Endometrium (tissue), 2 donors: Measurements from ENCODE around the gene SIN3A.
A peak's percentile ranks its signal among the peaks of the same experiment; 100 is the strongest.
"Not testable (repeated sequence)": the region's sequence is repeated elsewhere in the genome, so short reads cannot be mapped to it uniquely, and the experiment has no call there.

Experiments
- FAIRE-seq: peaks from 2 replicates; lab custom pipeline; 2012; peaks lifted over from hg19 to GRCh38; lab: Jason Lieb, UNC
- donor health status: control.
- donor health status: control.

The SIN3A gene

DNA sequence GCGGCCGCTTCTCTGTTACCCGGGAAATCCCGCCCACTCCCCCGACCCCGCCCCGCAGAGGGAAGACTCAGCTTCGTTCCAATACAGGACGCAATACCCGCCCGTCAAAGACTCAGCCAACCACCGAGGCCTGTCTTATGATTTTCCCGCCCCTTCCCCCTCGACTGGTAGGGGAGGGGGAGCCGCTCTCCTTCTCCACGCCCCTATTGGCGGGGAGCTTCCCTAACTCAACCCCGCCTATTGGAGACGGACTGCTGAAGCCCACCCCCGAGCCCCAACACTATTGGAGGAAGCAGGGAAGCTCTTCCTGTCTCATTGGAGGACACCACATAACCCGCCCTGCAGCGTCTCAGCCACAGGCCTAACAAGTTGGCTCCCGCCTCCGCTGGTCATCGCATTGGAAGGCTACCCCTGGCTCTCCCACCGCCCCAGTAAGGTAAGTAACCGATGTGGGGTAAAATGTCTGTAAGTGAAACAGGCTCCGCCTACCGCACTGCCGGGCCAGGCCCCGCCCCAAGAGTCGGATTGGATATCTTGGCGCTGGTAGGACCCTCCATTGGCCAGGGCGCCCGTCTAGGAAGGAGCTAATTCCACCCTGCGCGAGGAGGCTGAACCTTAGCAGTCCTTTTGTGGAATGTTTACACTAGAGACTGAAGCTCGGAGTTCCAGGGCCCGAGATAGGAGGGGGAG lies at the start of gene SIN3A:
TSS of gene SIN3A (minus strand) at position 17 of the 690 bp plus-strand sequence. CDS start 21,315 bp downstream, outside the sequence.
- FAIRE-seq = peak; percentile 99

DNA sequence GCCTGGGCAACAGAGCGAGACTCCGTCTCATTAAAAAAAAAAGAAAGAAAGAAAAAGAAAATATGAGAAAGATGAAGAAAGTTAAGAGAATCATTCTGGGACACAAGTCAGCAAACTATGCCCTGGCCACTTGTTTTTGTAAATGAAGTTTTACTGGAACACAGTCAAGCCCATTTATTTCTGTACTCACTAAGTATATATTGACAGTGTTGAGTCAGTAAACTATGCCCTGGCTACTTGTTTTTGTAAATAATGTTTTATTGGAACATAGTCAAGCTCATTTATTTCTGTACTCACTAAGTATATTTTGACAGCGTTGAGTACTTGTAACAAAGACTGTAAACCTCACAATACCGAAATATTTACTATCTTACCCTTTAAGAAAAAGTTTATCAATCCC lies 42.2 kb upstream of the SIN3A start:
- peak; percentile 37 for FAIRE-seq

GRCh38 chr15:75483961-75484360 lies 32.5 kb upstream of the SIN3A start:
- no peak for FAIRE-seq

DNA sequence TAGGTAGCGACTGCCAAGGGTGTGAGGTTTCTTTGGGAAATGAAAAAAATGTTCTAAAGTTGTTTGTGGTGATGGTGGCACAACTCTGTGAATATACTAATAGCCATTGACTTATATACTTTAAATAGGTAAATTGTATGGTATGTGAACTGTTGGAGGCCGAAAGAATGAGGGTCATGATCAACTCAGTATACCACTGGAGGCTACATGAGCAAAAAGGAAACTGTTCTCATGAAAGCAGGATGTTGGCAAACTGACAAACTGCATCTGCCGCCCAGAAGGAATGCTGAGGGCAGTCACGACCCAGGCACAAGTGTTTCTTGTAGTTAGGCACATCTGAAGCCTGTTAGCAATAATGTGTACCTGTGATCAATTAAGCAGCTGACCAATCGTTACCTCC lies 32.1 kb upstream of the SIN3A start:
- FAIRE-seq = not testable (repeated sequence)

DNA sequence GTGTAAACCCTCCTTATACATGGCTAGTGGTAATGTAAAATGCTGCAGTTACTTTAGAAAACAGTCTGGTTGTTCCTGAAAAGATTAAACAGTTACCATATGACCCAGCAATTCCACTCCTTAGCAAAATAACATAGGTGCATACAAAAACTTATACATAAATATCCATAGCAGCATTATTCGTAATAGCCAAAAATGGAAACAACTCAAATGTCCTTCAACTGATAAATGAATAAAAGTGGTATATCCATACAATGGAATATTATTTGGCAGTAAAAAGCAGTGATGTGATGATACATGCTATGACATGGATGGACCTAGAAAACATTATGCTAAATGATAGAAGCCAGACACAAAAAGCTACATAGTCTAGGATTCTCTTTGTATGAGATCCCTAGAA lies 31.6 kb upstream of the SIN3A start:
- FAIRE-seq = no peak

- not testable (repeated sequence) for FAIRE-seq
These were observed 29.0 kb upstream of the SIN3A start for GRCh38 chr15:75480463-75480862.

DNA sequence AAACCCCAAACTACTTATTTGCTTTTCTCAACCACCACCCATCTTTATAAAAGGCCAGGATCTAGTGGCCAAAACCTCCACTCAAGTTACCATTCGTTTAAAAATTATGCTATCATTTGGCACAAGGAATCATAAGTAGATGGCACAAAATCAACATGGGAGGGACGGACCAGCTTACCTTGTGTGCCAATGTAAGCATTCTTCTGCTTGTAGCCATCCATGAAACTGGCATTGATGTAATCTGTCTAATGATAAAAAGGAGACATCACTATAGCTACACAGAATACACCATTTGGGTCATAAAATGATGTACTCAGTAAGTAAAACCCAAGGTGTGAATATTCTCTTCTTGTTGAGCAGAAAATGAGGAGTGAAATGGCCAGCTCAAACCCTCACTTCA lies 28.2 kb upstream of the SIN3A start:
- no peak for FAIRE-seq

DNA sequence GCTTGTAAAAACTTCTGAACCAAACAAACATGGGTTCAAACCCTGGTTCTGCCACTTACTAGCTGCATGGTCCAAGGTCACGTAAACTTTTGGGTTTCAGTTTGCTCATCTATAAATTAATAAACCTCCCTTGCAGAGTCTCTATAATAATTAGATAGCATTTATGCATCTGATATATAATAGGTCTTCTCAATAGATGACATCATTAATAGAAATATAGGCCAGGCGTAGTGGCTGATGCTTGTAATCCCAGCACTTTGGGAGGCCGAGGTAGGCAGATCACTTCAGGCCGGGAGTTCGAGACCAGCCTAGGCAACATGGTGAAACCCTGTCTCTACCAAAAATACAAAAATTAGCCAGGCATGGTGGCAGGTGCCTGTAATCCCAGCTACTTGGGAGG lies 25.6 kb upstream of the SIN3A start:
- not testable (repeated sequence) for FAIRE-seq

DNA sequence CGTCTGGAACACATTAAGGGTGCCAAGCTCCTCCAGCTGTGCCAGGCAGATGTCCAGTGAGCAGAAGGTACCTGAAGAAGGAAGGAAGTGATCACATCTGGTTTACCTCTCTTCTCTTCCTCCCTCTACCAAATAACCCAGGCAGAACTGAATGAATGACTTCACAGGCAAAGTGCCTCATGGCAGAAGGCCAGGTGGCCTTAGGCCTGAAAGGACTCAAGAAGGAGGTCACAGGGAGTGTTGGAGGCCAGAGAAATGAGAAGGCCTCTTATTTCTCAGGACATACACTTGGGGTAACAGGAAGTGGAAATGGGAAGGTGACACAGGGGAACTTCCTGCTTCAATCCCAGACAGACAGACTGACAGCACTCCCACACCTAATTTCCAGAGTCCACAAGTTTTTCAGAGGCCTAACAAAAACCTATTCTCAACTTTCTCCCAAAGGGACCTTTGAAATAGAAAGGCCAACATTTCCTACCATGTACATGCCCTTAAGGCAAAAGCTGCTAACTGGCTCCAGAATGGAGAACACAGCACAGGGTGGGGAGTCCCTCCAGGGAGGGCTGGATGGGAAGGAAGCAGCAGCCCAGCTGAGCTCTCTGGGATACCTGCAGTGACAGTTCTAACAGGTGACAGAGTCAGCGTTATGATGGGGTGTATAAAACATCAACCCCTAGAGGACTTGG lies 17.6 kb upstream of the SIN3A start:
- FAIRE-seq = no peak

DNA sequence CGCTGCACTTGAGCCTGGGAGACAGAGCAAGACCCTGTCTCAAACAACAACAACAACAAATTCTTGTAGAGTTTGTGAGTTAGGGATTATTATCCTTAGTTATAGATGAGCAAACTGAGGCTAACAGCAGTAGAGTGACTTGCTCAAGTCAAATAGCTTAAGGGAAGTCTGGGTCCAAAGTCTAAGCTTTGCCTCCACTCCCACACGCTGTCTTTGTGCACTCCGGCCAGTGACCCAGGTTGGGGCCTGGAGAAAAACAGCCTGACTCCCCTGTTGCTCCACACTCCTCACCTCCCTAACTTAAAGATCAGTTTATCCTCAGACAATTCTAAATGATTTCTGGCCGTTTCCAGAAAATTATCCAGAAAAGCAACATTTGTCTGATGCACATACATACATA lies 9.2 kb upstream of the SIN3A start:
- FAIRE-seq = no peak

GRCh38 chr15:75459581-75459980 lies 8.1 kb upstream of the SIN3A start:
- no peak for FAIRE-seq

DNA sequence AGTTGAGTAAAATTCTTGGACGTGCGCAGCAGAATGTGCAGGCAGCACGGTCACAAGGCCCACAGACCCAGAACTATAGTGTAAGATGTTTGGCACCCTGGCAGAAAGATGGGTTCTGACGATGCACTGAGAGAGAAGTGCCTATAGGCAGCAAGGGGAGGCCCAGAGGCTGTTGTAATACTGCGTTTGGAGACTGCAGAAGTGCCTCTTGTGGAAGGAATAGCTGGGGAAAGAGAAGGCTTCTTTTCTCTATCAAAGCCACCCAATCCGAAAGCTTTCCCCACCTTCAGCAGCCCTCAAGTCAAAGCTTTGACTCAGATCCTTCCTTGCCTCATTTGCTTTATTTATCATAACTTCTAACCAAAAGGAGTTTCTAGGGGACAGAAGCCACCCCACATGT lies 5.2 kb upstream of the SIN3A start:
- no peak for FAIRE-seq

GRCh38 chr15:75455982-75456531 lies 4.6 kb upstream of the SIN3A start:
- FAIRE-seq = no peak

DNA sequence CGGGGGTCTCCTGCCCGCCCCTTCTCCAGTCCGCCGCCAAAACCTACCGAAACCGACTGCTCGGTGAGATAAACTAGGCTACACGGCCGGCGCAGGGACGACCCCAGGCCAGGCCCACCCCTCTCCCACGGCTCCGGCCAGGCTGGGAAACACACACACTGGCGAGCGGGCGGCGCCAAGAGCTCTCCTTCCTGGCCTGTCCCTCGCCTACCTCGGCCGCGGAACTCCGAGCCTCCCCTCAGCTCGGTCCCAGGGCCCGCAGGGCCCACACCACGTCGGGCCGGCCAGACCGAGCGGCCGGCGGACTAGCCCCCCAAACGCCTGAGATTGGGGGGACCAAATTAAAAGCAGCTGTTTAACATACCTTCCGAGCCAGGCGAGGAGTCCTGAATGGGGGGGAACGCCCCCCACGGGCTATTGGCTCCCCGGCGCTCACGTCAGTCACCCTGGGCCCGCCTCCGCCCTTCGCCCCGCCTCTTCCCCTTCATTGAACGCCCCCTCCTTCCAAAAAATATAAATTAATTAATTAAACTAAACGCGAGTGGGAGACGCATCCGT lies 4.0 kb upstream of the SIN3A start:
- peak; percentile 37 for FAIRE-seq

DNA sequence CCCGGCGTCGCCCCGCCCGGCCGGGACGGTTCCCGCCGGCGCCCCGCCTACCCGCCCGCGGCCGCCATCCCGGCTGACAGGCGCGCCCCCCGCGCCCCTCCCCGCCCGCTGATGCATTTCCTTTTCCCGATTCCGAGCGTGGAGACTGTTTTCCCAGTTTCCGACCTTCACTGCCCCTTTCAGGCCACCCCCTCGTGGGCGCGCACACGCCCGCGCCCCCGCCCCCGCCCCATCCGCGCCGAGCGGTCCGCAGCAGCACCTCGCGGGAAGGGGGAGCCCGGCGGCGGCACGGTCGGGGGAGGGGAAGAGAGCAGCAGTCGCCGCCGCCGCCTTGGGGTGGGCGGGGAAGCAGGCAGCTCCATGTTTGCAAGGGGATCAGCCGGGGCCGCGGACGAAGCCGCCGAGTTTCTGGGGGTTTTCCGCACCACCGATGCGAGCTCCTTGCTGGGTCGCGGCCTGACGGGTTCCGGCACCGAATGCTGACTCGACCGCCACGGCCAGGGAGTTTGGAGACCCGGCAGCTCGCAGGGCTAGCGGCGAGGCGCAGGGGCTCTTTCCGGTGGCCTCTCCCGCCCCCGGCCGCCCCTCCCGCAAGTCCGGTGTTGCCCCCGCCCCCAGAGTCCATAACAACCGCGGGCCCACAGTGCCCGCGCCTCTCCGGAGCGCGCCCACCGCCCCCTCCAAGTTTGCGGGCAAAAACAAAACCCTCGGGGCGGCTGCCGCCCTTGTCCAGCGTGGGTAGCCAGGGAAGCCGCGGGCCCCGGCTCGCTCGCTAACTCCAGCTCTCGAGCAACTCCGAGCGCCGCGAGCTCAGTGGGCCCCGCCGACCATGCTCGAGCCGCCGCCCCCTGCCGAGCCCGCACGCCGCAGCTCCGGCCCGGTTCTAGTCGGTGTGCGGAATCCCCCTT lies 3.2 kb upstream of the SIN3A start:
- FAIRE-seq = no peak

DNA sequence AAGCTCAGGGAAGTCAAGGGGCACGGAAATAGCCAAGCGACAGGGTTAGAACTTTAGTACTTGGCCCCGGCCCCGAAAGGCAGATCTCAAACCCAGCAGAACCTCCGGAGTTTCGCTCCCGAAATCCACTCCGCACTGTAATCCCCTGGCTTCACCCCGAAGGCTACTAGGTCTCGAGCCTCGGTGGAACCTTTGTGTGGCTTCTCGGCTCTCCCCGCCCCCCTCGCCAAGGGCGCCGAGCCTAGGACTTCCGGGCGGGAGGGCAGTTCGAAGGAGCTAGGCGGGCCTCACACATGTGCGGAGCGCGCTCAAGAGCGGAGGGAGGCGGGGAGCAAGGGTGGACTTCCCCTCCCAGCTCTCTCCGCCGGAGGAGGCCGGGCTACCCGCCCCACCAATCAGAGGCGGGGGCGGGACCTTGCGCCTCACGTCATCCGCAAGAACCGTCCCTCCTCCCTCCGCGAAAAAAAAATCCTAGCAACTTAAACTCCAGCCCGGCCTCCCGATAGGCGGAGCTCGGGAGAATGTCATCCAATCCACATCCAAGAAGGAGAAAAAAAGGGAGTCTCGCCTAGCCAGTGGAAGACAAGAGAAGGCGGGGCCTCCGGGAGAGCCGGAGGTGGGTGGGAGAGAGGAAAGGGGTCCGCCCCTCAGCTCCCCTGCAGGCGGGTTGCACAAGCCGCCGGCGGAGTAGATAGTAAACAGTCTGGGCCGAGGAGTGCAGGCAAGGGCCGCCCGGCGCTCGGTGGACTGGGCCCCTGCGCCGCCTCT lies 2.4 kb upstream of the SIN3A start:
- peak; percentile 99 for FAIRE-seq

- no peak for FAIRE-seq
These were observed 1.6 kb upstream of the SIN3A start for GRCh38 chr15:75452865-75453702.

DNA sequence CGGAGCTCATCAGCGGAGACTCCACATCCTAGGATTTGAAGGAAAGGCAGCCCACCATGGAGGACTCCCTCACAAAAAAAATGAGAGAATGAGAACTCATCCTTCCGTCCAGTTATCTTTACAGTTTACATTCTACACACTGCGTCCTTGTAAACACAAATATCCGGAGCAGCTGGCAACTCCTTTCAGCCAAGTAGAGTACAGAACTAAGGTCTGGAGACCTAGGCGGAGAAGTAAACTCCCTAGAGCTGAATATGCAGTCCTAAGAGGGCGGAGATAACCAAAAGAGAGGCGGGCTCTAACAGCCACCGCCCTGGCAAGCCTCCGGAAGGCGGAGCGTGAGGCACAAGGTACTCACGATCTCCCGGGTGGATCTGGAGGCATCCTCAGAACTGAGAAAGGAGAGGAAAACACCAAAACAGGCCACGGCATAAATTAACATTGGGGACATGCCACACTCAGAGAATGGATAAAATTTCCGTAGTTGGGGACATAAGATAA lies 924 bp upstream of the SIN3A start:
- no peak for FAIRE-seq

DNA sequence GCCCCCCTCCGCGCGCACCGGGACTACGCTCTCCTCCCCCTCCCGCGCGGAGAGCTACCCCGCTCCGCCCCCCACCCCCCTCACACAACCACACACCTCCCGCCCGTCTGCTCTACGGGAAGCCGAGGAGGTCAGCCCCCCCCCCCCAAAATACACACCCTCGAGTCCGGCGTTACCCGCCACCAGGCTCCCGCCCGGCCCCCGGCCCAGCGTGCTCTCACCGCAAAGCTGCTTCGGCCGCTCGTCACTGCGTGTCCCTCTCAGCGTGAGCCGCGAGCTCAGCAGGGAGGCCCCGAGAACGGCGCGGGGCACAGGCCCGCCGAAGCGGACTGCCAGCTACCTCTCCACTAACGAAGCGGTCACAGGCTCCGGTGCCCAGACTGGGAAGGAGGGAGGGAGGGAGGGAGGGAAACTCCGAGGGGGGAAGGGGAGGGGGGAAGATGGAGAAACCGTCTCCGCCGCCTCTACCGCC lies 252 bp downstream of the SIN3A start:
- no peak for FAIRE-seq
